DOHH2 (cell line): ENCODE data around the gene CRADD.

ENCODE experiments used
- CTCF ChIP-seq: fragments of 200-600 bp; sonication (generic); IDR thresholded peaks from one replicate; pipeline ENCODE4 v1.5.1; 2014; ENCODE audit warnings: antibody characterized with exemption, mild to moderate bottlenecking, low read depth, low read length; ENCODE audit not compliant: poor library complexity, severe bottlenecking
- EZH2phosphoT487 ChIP-seq: fragments of 200-600 bp; sonication (generic); IDR thresholded peaks from 2 replicates; pipeline ENCODE4 v1.6.1; 2017; ENCODE audit warnings: borderline replicate concordance, mild to moderate bottlenecking, antibody characterized with exemption, low read length, moderate library complexity, mixed read lengths

- no peak for TF ChIP-seq CTCF
- no peak for TF ChIP-seq EZH2phosphoT487
Observed at GRCh38 chr12:93902192-93902591, 225.0 kb downstream of the CRADD start.
